ENCODE measurements around the gene SLC25A14.
A peak's percentile ranks its signal among the peaks of the same experiment; 100 is the strongest.
"Not testable (repeated sequence)": the region's sequence is repeated elsewhere in the genome, so short reads cannot be mapped to it uniquely, and the experiment has no call there.

Gene SLC25A14

GRCh38 chrX:130330146-130330545 lies 9.6 kb upstream of the SLC25A14 start:
- Histone ChIP-seq H3K27ac (ENCODE audit: low read depth, low read length) (no peak overlapping the region), H3K4me1 (ENCODE audit: control insufficient read depth, insufficient read depth, low read length) (no peaks in the 10 kb centered on the region), H3K9ac (ENCODE audit: low read length) (no peak overlapping the region), H3K36me3 (ENCODE audit: control insufficient read depth, insufficient read depth, low read length) (no peaks in the 10 kb centered on the region), H3K4me3 (ENCODE audit: low read length) (no peak overlapping the region), H3K27me3 (ENCODE audit: control insufficient read depth, insufficient read depth, low read length) (no peaks in the 10 kb centered on the region)

GRCh38 chrX:130330706-130331105 lies 9.0 kb upstream of the SLC25A14 start:
- Histone ChIP-seq H3K9ac (ENCODE audit: low read length) (no peak overlapping the region), H3K36me3 (ENCODE audit: control insufficient read depth, insufficient read depth, low read length) (no peaks in the 10 kb centered on the region), H3K4me3 (ENCODE audit: low read length) (no peak overlapping the region), H3K27me3 (ENCODE audit: control insufficient read depth, insufficient read depth, low read length) (no peaks in the 10 kb centered on the region), H3K4me1 (ENCODE audit: control insufficient read depth, insufficient read depth, low read length) (no peaks in the 10 kb centered on the region), H3K27ac (ENCODE audit: low read depth, low read length) (no peak overlapping the region)

- Histone ChIP-seq H3K27me3 (ENCODE audit: control insufficient read depth, insufficient read depth, low read length) (no peaks in the 10 kb centered on the region), H3K4me1 (ENCODE audit: control insufficient read depth, insufficient read depth, low read length) (no peaks in the 10 kb centered on the region), H3K4me3 (ENCODE audit: low read length) (no peak overlapping the region), H3K27ac (ENCODE audit: low read depth, low read length) (no peak overlapping the region), H3K36me3 (ENCODE audit: control insufficient read depth, insufficient read depth, low read length) (no peaks in the 10 kb centered on the region), H3K9ac (ENCODE audit: low read length) (no peak overlapping the region)
Measured at GRCh38 chrX:130336531-130336930, 3.2 kb upstream of the SLC25A14 start.

- H3K9ac ChIP-seq (ENCODE audit: low read length), result not testable (repeated sequence)
- H3K4me3 ChIP-seq (ENCODE audit: low read length), result peak overlapping the region; percentile 72
Measured at GRCh38 chrX:130338869-130339268, 850 bp upstream of the SLC25A14 start.

GRCh38 chrX:130340271-130340670 lies 552 bp downstream of the SLC25A14 start:
- Histone ChIP-seq H3K4me1 (ENCODE audit: control insufficient read depth, insufficient read depth, low read length) (no peaks in the 10 kb centered on the region), H3K36me3 (ENCODE audit: control insufficient read depth, insufficient read depth, low read length) (no peaks in the 10 kb centered on the region), H3K27me3 (ENCODE audit: control insufficient read depth, insufficient read depth, low read length) (no peaks in the 10 kb centered on the region), H3K9ac (ENCODE audit: low read length) (no peak overlapping the region), H3K27ac (ENCODE audit: low read depth, low read length) (no peak overlapping the region), H3K4me3 (ENCODE audit: low read length) (peak overlapping the region; percentile 72)

More at GRCh38 chrX:130338869-130339268, 850 bp upstream of the SLC25A14 start:
- H3K36me3 ChIP-seq (ENCODE audit: control insufficient read depth, insufficient read depth, low read length); H3K4me1 ChIP-seq (ENCODE audit: control insufficient read depth, insufficient read depth, low read length); H3K27me3 ChIP-seq (ENCODE audit: control insufficient read depth, insufficient read depth, low read length); H3K27ac ChIP-seq (ENCODE audit: low read depth, low read length): not testable (repeated sequence)

- Histone ChIP-seq H3K4me1 (ENCODE audit: control insufficient read depth, insufficient read depth, low read length) (no peaks in the 10 kb centered on the region), H3K4me3 (ENCODE audit: low read length) (no peak overlapping the region), H3K36me3 (ENCODE audit: control insufficient read depth, insufficient read depth, low read length) (no peaks in the 10 kb centered on the region), H3K27me3 (ENCODE audit: control insufficient read depth, insufficient read depth, low read length) (no peaks in the 10 kb centered on the region), H3K9ac (ENCODE audit: low read length) (no peak overlapping the region), H3K27ac (ENCODE audit: low read depth, low read length) (no peak overlapping the region)
Measured at GRCh38 chrX:130343411-130343810, 3.7 kb downstream of the SLC25A14 start.

GRCh38 chrX:130347321-130347720 lies 7.6 kb downstream of the SLC25A14 start:
- no peaks in the 10 kb centered on the region for H3K4me1 ChIP-seq (ENCODE audit: control insufficient read depth, insufficient read depth, low read length)
- H3K9ac ChIP-seq (ENCODE audit: low read length), result no peak overlapping the region
- no peaks in the 10 kb centered on the region for H3K27me3 ChIP-seq (ENCODE audit: control insufficient read depth, insufficient read depth, low read length)
- no peak overlapping the region for H3K27ac ChIP-seq (ENCODE audit: low read depth, low read length)
- no peak overlapping the region for H3K4me3 ChIP-seq (ENCODE audit: low read length)
- no peaks in the 10 kb centered on the region for H3K36me3 ChIP-seq (ENCODE audit: control insufficient read depth, insufficient read depth, low read length)

GRCh38 chrX:130351567-130351966 lies 11.8 kb downstream of the SLC25A14 start:
- Histone ChIP-seq H3K4me1 (ENCODE audit: control insufficient read depth, insufficient read depth, low read length) (no peaks in the 10 kb centered on the region), H3K27me3 (ENCODE audit: control insufficient read depth, insufficient read depth, low read length) (no peaks in the 10 kb centered on the region), H3K4me3 (ENCODE audit: low read length) (no peak overlapping the region), H3K36me3 (ENCODE audit: control insufficient read depth, insufficient read depth, low read length) (no peaks in the 10 kb centered on the region), H3K27ac (ENCODE audit: low read depth, low read length) (no peak overlapping the region), H3K9ac (ENCODE audit: low read length) (no peak overlapping the region)

GRCh38 chrX:130352050-130352449 lies 12.3 kb downstream of the SLC25A14 start:
- not testable (repeated sequence) for H3K4me1 ChIP-seq (ENCODE audit: control insufficient read depth, insufficient read depth, low read length); H3K36me3 ChIP-seq (ENCODE audit: control insufficient read depth, insufficient read depth, low read length); H3K9ac ChIP-seq (ENCODE audit: low read length); H3K4me3 ChIP-seq (ENCODE audit: low read length); H3K27ac ChIP-seq (ENCODE audit: low read depth, low read length); H3K27me3 ChIP-seq (ENCODE audit: control insufficient read depth, insufficient read depth, low read length)

- H3K4me1 ChIP-seq (ENCODE audit: control insufficient read depth, insufficient read depth, low read length), result no peaks in the 10 kb centered on the region
- H3K27me3 ChIP-seq (ENCODE audit: control insufficient read depth, insufficient read depth, low read length), result no peaks in the 10 kb centered on the region
- H3K4me3 ChIP-seq (ENCODE audit: low read length), result no peak overlapping the region
- no peak overlapping the region for H3K9ac ChIP-seq (ENCODE audit: low read length)
- no peaks in the 10 kb centered on the region for H3K36me3 ChIP-seq (ENCODE audit: control insufficient read depth, insufficient read depth, low read length)
- no peak overlapping the region for H3K27ac ChIP-seq (ENCODE audit: low read depth, low read length)
Measured at GRCh38 chrX:130376077-130376476, 36.4 kb downstream of the SLC25A14 start.

- Histone ChIP-seq H3K27ac (ENCODE audit: low read depth, low read length) (no peak overlapping the region), H3K9ac (ENCODE audit: low read length) (no peak overlapping the region), H3K36me3 (ENCODE audit: control insufficient read depth, insufficient read depth, low read length) (no peaks in the 10 kb centered on the region), H3K27me3 (ENCODE audit: control insufficient read depth, insufficient read depth, low read length) (no peaks in the 10 kb centered on the region), H3K4me3 (ENCODE audit: low read length) (no peak overlapping the region), H3K4me1 (ENCODE audit: control insufficient read depth, insufficient read depth, low read length) (no peaks in the 10 kb centered on the region)
Measured at GRCh38 chrX:130378024-130378669, 38.4 kb downstream of the SLC25A14 start.

- Histone ChIP-seq H3K9ac (ENCODE audit: low read length) (no peak within 1 kb of the TSS), H3K27me3 (ENCODE audit: control insufficient read depth, insufficient read depth, low read length) (no peaks in the 10 kb centered on the region), H3K4me1 (ENCODE audit: control insufficient read depth, insufficient read depth, low read length) (no peaks in the 10 kb centered on the region), H3K27ac (ENCODE audit: low read depth, low read length) (no peak within 1 kb of the TSS), H3K36me3 (ENCODE audit: control insufficient read depth, insufficient read depth, low read length) (no peaks in the 10 kb centered on the region), H3K4me3 (ENCODE audit: low read length) (no peak within 1 kb of the TSS)
Measured at GRCh38 chrX:130385520-130385919, 45.8 kb downstream of the SLC25A14 start, which contains the start of gene GPR119. Gene GPR119, minus strand, starts transcription at chrX:130385674. Its CDS starts 227 bp downstream, at chrX:130385447.

GRCh38 chrX:130386408-130386808 lies 46.7 kb downstream of the SLC25A14 start:
- H3K27ac ChIP-seq (ENCODE audit: low read depth, low read length), result no peak overlapping the region
- no peak overlapping the region for H3K4me3 ChIP-seq (ENCODE audit: low read length)
- H3K36me3 ChIP-seq (ENCODE audit: control insufficient read depth, insufficient read depth, low read length), result no peaks in the 10 kb centered on the region
- H3K9ac ChIP-seq (ENCODE audit: low read length), result no peak overlapping the region
- no peaks in the 10 kb centered on the region for H3K4me1 ChIP-seq (ENCODE audit: control insufficient read depth, insufficient read depth, low read length)
- H3K27me3 ChIP-seq (ENCODE audit: control insufficient read depth, insufficient read depth, low read length), result no peaks in the 10 kb centered on the region

All from rectal smooth muscle tissue (tissue), 1 donor.